Activated CD4-positive, alpha-beta T cell treated with anti-CD3 and anti-CD28 coated beads for 4 hours (primary cell): Measurements from ENCODE around the gene BPHL.
"Not testable (repeated sequence)": the region's sequence is repeated elsewhere in the genome, so short reads cannot be mapped to it uniquely, and the experiment has no call there.

Experiments used
- DNase-seq, 2 donors: peaks; one replicate each; pipeline ENCODE4 v3.0.0-alpha.2; 2020

The BPHL gene

DNA sequence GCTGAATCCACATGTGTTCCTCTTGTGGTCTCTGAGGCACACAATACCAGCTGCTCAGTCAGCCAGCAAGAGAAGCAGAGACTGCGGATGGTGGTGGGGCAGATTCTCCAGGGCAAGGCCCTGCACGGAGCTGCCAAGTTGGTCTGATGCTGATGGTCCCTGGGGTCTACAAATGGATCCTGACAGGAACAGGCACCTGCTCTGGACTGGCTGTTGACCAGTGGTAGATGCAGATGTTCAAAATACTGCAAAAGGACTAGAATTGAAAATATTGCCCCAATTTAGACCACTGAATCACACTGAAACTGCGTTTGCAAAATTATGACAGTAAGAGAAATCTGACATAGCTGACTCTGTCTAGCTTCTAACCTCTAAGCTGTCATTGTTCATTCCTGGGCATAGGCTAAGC lies 68.5 kb downstream of the BPHL start:
- DNase-seq: no peak

DNA sequence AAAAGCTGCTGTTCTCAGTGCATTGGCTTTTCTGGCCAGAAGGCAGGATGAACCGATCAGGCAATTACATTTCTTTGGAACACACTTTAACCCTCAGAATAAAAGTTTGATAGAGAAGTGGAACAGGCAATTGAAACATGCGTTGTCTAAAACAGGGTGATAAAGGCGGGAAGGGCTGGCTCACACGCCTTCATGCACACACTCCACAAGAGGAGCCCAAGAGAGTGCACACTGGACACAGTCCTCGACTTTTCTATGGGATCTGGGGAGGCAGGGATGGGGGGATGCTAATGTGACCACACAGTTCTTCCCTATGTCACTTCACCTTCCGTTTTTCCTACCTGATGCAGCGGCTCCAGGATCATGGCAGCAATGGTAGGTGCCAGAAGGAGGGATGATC lies 69.8 kb downstream of the BPHL start:
- no peak for DNase-seq

- not testable (repeated sequence) for DNase-seq
These were observed 70.7 kb downstream of the BPHL start for GRCh38 chr6:3189192-3189591.

DNA sequence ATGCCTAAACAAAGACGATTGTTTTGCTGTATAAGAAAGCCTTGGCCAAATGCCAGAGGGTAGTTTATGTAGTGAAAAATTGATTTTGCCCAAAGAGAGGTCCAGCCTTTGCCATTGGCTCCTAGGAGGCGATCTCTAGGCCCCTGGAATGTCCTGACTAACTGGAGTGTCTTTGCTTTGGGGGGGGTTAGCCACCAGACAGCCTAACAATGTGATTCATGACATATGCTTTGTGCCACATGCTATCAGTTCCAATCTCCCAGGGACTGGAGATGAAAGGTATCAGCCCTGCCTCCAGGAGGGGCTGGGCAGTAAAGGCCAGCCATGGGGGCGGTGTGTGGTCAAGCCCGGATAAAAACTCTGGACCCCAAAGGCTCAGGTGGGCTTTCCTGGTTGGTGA lies 71.5 kb downstream of the BPHL start:
- no peak for DNase-seq

DNA sequence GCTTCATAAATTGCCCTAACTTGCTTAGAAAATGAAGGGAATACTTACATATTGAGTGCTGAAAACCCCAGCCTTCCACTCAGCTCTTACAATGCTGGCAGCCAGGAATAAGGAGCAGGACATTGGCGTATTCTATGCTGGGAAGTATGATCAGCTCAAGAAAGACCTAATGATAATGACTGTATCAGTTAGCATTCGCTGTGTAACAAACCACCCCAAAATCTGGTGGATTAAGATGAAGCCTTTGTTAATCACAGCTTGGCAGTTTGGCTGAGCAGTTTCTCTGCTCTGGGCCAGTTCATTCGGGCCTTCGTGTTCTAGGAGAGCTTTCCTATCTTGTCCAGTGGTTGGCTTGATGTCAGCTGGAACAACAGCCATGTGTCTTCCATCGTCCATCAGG lies 72.3 kb downstream of the BPHL start:
- no peak for DNase-seq

GRCh38 chr6:3193102-3193849 lies 74.8 kb downstream of the BPHL start:
- DNase-seq: no peak

DNA sequence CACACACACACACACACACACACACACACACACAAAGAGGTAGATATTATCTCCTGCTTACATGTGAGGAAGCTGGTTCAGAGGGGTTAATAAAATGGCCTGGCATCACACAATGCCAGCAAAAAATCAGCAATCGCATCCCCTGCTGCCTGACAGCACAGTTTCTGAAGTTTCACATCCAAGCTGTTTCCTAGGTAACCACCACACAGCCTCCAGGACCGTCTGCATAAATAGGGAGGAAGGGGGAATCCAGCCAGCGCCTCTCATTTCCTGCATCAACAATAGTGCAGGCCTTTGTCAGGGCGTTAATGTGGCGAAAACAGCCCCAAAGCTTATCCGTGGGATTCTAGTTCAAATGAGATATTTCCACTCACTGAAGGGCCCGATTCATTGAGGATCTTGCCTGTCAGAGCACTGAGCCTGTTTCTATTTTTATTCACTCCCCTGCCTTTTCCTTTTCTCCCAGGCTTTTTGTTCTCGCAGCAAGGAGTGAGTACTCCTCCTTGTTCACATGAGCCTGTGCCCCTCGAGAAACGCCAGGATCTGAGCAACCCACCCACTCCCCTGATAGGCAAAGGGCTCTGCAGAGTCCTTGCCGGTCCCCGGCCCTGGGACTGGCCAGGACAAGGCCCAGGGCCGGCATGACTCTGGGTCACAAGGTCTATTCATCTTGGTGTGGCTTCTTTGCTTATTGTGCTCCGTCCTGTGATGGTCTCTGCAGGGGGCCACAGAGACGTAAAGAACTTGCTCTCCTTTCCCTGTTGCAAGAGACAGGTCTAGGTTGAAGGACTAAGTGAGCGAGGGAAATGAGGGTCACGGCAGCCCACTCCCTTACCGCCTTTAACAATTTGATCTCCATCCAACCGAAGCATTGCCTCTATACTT lies 76.3 kb downstream of the BPHL start:
- no peak for DNase-seq

DNA sequence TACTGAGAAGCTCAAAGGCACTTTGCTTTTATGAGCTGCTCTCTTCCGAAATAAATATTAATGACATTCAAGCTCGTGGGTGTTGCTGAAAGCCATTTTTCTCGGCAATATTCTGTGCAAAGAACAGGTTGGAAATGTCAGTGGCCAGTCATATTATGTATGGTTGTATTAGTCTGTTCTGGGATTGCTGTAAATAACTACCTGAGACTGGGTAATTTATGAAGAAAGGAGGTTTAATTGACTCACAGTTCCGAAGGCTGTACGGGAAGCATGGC lies 76.8 kb downstream of the BPHL start:
- no peak for DNase-seq

- DNase-seq: no peak
These were observed 77.4 kb downstream of the BPHL start for GRCh38 chr6:3195695-3196497.

DNA sequence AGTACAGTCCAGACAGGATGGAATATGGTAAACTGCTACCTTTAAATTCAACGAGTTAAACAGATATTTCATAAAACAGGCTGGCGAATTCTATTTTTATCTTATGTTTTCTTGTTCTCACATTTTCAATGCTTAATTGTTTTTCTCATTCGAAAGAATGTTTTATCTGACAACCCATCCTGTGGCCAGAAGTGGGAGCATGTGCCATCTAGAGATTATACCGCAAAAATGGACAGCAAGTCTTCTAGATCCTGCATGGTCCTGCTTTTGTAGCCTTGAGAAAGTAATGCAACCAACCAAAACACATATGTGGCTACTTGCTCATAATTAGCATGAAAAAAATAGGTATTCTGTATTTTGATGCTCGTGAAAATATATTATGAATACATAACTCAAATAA lies 78.3 kb downstream of the BPHL start:
- no peak for DNase-seq

DNA sequence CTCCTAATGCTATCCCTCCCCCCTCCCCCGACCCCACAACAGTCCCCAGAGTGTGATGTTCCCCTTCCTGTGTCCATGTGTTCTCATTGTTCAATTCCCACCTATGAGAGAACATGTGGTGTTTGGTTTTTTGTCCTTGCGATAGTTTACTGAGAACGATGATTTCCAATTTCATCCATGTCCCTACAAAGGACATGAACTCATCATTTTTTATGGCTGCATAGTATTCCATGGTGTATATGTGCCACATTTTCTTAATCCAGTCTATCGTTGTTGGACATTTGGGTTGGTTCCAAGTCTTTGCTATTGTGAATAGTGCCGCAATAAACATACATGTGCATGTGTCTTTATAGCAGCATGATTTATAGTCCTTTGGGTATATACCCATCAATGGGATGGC lies 79.2 kb downstream of the BPHL start:
- not testable (repeated sequence) for DNase-seq

- no peak for DNase-seq
These were observed 80.9 kb downstream of the BPHL start for GRCh38 chr6:3199382-3199781.

DNA sequence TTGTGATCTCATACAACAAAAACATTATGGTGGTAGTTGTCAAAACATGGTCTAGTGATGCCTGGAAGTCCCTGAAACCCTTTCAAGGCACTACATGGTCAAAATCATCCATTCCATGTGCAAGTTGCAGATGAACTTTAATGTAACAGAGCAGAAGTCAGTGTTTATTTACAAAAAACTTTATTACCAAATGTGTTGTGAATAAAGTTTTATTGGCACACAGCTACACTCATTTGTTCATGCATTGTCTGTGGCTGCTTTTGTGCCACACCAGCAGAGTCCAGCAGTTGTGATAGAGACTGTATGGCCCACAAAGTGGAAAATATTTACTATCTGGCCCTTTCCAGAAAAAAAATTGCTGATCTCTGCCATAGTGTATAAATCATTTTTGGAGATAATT lies 82.2 kb downstream of the BPHL start:
- DNase-seq: no peak

- no peak for DNase-seq
These were observed 82.9 kb downstream of the BPHL start for GRCh38 chr6:3201388-3201787.
